Testis (tissue), 3 donors: Measurements from ENCODE around the gene DLG2. TPM values are rescaled to one million over a fixed set of nuclear protein-coding genes. Genes with fewer than 3 reads are reported as not detected.
"Not testable (repeated sequence)": the region's sequence is repeated elsewhere in the genome, so short reads cannot be mapped to it uniquely, and the experiment has no call there.

Source experiments
- DNase-seq: peaks from one replicate; pipeline ENCODE4 v3.0.0-alpha.2; 2019
- H3K27ac ChIP-seq, 2 donors: fragments of 200-600 bp; sonication (generic); one replicate each; pipeline ENCODE4 v1.5.1; 2019
- H3K27me3 ChIP-seq: fragments of 200-600 bp; sonication (generic); one replicate; pipeline ENCODE4 v1.5.1; 2019
- H3K36me3 ChIP-seq: fragments of 200-600 bp; sonication (generic); one replicate; pipeline ENCODE4 v1.5.1; 2017; ENCODE audit warnings: low read depth; ENCODE audit errors: missing control alignments
- H3K4me1 ChIP-seq: fragments of 200-600 bp; sonication (generic); one replicate; pipeline ENCODE4 v1.5.1; 2019
- H3K4me3 ChIP-seq, 2 donors: fragments of 200-600 bp; sonication (generic); one replicate each; pipeline ENCODE4 v1.5.1; 2017 to 2019
- H3K9me3 ChIP-seq: fragments of 200-600 bp; sonication (generic); one replicate; pipeline ENCODE4 v1.5.1; 2017
- POLR2A ChIP-seq: fragments of 450-650 bp; IDR thresholded peaks from one replicate; pipeline ENCODE4 v1.6.1; 2017; ENCODE audit warnings: antibody characterized with exemption, mild to moderate bottlenecking, moderate library complexity
- WGBS, 2 donors: methylation state at CpG; one replicate each; pipeline ENCODE4 v1.1.5; 2018; 5-methylcytosine and 5-hydroxymethylcytosine counted together
- intact Hi-C: fragments of 100-400 bp; cut with DNase I; formaldehyde crosslinking; loops from one replicate; pipeline ENCODE4 v1.15.1; 2023; ENCODE audit warnings: low total_unique reads
- polyA plus RNA-seq: library from polyadenylated mRNA; stranded (reverse); fragments of 350-450 nt; fragmentation: Illumina TruSeq; extraction: RNeasy Lipid Tissue Mini Kit (QIAGEN cat#74804); gene quantifications from one replicate; pipeline ENCODE4 v1.2.3, GENCODE V29; 2014; ENCODE audit warnings: low read depth, low replicate concordance; ENCODE audit not compliant: insufficient read depth
- total RNA-seq, 2 donors: library from RNA; depleted of rRNA; stranded (reverse); fragments of >200 nt; gene quantifications; one replicate each; pipeline ENCODE4 v1.2.3, GENCODE V29; 2016
- TF ChIP-seq, protein P1 (sequence below), 3 experiments: fragments of 450-650 bp in 2 of 3; fragments of 200-600 bp in 1 of 3; sonication (generic) in 1 of 3; IDR thresholded peaks; one replicate each; pipeline ENCODE4 v1.5.1; 2016 to 2019; ENCODE audit warnings: antibody characterized with exemption in 3 of 3, mild to moderate bottlenecking in 2 of 3, moderate library complexity in 1 of 3

DLG2 gene
- total and polyA plus RNA-seq, 3 donors from 2014 or later = 13.8 to 23.0 (median 14.1) TPM

DNA sequence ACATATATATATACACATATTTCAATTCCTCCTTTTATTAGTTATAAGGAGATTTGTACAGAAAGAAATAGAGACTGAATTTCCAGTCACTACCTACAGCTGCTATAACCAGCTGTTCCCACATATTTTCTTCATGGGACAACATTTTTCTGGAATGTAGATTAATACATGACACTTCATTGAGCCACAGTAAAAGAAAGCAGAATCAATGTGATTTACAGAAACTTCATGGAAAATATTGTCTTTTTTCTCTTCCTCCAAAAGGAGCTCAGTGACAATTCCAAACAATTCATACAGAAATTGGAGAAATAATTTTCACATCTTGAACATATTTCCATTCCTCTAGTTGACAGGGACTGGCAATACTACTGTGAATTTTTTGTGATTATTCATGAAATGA, 249.2 kb downstream of the DLG2 start:
- no peaks in the 10 kb centered on the region for H3K9me3 ChIP-seq
- H3K27ac ChIP-seq = no peak overlapping the region
- intact Hi-C loops = no loop called here
- no peak for DNase-seq
- no peaks in the 10 kb centered on the region for H3K27me3 ChIP-seq
- H3K4me1 ChIP-seq = no peaks in the 10 kb centered on the region
- TF ChIP-seq POLR2A = no peak
- TF ChIP-seq, protein P1, sequence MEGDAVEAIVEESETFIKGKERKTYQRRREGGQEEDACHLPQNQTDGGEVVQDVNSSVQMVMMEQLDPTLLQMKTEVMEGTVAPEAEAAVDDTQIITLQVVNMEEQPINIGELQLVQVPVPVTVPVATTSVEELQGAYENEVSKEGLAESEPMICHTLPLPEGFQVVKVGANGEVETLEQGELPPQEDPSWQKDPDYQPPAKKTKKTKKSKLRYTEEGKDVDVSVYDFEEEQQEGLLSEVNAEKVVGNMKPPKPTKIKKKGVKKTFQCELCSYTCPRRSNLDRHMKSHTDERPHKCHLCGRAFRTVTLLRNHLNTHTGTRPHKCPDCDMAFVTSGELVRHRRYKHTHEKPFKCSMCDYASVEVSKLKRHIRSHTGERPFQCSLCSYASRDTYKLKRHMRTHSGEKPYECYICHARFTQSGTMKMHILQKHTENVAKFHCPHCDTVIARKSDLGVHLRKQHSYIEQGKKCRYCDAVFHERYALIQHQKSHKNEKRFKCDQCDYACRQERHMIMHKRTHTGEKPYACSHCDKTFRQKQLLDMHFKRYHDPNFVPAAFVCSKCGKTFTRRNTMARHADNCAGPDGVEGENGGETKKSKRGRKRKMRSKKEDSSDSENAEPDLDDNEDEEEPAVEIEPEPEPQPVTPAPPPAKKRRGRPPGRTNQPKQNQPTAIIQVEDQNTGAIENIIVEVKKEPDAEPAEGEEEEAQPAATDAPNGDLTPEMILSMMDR (IDR thresholded peaks at IDR 0.05) = no peak
- H3K36me3 ChIP-seq = no peaks in the 10 kb centered on the region
- H3K4me3 ChIP-seq = no peak overlapping the region

DNA sequence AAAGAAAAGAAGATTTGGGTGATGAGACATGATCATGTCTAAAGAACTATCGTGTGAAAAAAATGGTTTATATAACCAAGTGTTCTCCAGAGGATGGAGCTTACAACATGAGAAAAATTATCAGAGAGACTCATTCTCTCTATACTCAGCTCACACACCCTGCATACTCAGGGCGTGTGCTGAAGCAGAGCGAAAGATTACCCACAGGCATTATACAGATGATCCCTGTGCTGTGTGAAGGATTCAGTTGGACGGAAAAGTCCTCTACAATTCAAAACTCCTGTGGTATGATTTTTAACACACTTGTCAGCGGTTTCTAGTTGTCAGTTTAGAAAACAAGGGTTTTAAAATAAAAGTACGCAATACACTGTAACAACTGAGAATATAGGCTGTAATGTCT, 267.3 kb downstream of the DLG2 start:
- no peaks in the 10 kb centered on the region for H3K9me3 ChIP-seq
- DNase-seq = no peak
- no peaks in the 10 kb centered on the region for H3K4me1 ChIP-seq
- 90 to 93% methylated on average over 6 of the region's 6 CpGs for WGBS, 2 donors
- no peak for TF ChIP-seq POLR2A
- TF ChIP-seq, protein P1 (IDR thresholded peaks at IDR 0.05) = no peak
- H3K27me3 ChIP-seq = no peaks in the 10 kb centered on the region
- intact Hi-C loops = no loop called here
- no peaks in the 10 kb centered on the region for H3K36me3 ChIP-seq
- no peak overlapping the region for H3K4me3 ChIP-seq
- H3K27ac ChIP-seq = no peak overlapping the region

DNA sequence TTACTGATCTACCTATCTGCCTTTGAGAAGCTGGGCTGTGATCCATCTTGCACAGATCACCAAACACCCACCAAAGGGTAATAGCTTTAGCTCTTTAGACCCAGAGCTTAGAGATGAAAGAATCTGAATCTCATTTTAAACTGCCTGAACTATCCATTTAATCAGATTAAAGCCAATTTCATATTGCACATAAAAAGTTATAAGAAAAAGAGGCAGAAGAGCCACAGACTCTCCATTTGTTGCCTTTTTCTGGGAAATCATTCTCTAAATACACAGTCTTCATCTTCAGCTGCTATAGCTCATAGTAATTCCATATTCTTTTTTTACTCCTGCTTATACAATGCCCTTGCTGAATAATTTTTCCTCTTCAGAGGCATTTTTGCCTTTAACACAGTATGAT, 271.2 kb downstream of the DLG2 start:
- no peak for DNase-seq
- no peaks in the 10 kb centered on the region for H3K4me1 ChIP-seq
- no peak for TF ChIP-seq POLR2A
- TF ChIP-seq, protein P1 (IDR thresholded peaks at IDR 0.05) = no peak
- H3K27me3 ChIP-seq = no peaks in the 10 kb centered on the region
- intact Hi-C loops = no loop called here
- no peaks in the 10 kb centered on the region for H3K36me3 ChIP-seq
- no peaks in the 10 kb centered on the region for H3K9me3 ChIP-seq
- H3K4me3 ChIP-seq = no peak overlapping the region
- H3K27ac ChIP-seq = no peak overlapping the region

DNA sequence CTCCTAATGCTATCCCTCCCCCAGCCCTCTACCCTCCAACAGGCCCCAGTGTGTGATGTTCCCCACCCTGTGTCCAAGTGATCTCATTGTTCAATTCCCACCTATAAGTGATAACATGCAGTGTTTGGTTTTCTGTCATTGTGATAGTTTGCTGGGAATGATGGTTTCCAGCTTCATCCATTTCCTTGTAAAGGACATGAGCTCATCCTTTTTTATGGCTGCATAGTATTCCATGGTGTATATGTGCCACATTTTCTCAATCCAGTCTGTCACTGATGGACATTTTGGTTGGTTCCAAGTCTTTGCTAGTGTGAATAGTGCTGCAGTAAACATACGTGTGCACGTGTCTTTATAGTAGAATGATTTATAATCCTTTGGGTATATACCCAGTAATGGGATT, 277.6 kb downstream of the DLG2 start:
- H3K4me3 ChIP-seq, H3K36me3 ChIP-seq, intact Hi-C loops, H3K27ac ChIP-seq, DNase-seq, H3K4me1 ChIP-seq, H3K9me3 ChIP-seq, H3K27me3 ChIP-seq: not testable (repeated sequence)
- 91 to 95% methylated on average over 2 of the region's 2 CpGs for WGBS, 2 donors

DNA sequence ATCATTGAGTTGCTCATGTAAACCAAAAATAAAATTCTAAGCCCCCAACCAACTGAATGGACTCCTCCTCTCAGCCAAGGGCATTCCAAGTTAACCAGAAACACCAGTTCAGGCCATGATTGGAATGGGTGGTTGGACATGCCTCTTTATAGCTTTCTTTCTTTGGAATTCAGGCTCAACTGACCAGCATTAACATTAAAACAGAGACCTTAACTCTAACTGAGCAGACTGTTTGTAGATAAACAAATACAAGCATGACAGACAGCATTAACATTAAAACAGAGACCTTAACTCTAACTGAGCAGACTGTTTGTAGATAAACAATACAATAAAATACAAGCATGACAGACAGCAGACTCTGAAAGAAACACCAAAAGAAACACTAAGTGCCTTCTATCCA, 278.2 kb downstream of the DLG2 start:
- TF ChIP-seq POLR2A = no peak
- TF ChIP-seq, protein P1 (IDR thresholded peaks at IDR 0.05) = no peak
- intact Hi-C loops = no loop called here

More for the DNA sequence above, 278.2 kb downstream of the DLG2 start:
- Histone ChIP-seq H3K4me1 (no peaks in the 10 kb centered on the region), H3K27ac (no peak overlapping the region), H3K27me3 (no peaks in the 10 kb centered on the region), H3K9me3 (no peaks in the 10 kb centered on the region), H3K4me3 (no peak overlapping the region), H3K36me3 (no peaks in the 10 kb centered on the region)
- no peak for DNase-seq
